Measurements from ENCODE around the gene UNC119B. TPM values are rescaled to one million over a fixed set of nuclear protein-coding genes. Genes with fewer than 3 reads are reported as not detected.
A peak's percentile ranks its signal among the peaks of the same experiment; 100 is the strongest.

The UNC119B gene
- total RNA-seq, 4 donors from 2014 or later: 4.7 to 8.7 (median 7.8) TPM

DNA sequence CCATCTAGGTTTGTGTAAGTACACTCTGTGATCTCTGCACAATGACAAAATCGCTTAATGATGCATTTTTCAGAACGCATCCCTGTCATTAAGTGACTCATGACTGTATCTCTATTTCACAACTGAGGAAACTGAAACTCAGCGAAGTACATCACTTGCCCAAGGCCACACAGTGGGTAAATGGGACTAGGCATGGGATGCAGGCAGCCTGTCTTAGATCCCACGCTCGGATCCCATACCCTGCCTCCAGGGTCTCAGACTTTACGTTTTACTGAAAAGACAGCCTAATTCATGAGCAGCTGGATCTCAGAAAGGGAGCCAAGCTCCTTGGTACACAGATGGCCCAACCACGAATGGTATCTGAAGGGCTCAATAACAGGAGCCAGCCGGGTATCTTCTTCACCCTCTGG is 25.7 kb upstream of the UNC119B start:
- in situ Hi-C loops (cut with MboI; ENCODE audit: low sequenced_read_pairs in 4 of 4): no loop called here

DNA sequence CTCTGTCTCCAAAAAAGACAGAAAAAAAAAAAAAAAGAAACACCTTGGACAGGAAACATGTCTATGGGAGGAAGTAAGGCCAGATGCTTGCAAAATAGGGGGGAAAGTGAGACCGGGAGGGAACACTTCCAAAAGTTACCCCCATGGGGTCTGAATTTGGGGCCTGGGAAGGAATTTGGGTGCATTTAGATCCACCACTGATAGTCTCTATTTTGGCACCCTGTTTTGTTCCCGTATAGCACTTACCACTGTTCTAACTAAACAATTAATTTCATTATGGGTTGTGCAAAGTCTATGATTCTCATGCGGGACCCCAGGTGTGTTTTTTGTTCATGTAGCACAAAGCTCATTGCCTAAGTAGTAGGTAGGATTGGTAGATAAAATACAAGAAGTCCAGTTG is 24.7 kb upstream of the UNC119B start:
- Histone ChIP-seq H3K27ac (peak overlapping the region in 2 of 4 donors; percentile 86 to 93), H3K36me3 (no peaks in the 10 kb centered on the region), H3K4me1 (peaks cover 22 to 34% of the 10 kb centered on the region in 2 donors), H3K4me3 (peak overlapping the region in 3 of 4 donors; percentile 61 to 77 (median 76)), H3K9me3 (no peaks in the 10 kb centered on the region), H3K27me3 (no peaks in the 10 kb centered on the region)
- ATAC-seq: no peak
- in situ Hi-C loops (cut with MboI; ENCODE audit: low sequenced_read_pairs in 4 of 4): no loop called here
- DNase-seq: no peak
- TF ChIP-seq POLR2A (IDR thresholded peaks at IDR 0.05): no peak
- TF ChIP-seq, protein P1, sequence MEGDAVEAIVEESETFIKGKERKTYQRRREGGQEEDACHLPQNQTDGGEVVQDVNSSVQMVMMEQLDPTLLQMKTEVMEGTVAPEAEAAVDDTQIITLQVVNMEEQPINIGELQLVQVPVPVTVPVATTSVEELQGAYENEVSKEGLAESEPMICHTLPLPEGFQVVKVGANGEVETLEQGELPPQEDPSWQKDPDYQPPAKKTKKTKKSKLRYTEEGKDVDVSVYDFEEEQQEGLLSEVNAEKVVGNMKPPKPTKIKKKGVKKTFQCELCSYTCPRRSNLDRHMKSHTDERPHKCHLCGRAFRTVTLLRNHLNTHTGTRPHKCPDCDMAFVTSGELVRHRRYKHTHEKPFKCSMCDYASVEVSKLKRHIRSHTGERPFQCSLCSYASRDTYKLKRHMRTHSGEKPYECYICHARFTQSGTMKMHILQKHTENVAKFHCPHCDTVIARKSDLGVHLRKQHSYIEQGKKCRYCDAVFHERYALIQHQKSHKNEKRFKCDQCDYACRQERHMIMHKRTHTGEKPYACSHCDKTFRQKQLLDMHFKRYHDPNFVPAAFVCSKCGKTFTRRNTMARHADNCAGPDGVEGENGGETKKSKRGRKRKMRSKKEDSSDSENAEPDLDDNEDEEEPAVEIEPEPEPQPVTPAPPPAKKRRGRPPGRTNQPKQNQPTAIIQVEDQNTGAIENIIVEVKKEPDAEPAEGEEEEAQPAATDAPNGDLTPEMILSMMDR (IDR thresholded peaks at IDR 0.05 in 4 of 5, conservative IDR thresholded peaks at IDR 0.05 in 1 of 5): no peak
- intact Hi-C loops (cut with DNase I; ENCODE audit: low total_unique reads): loop anchor here (5.0 kb wide), 1 partner anchor 77 kb away; no protein-coding TSS in a partner anchor

More for the DNA sequence above, 25.7 kb upstream of the UNC119B start:
- Histone ChIP-seq H3K4me3 (no peak overlapping the region), H3K27ac (no peak overlapping the region), H3K9me3 (no peaks in the 10 kb centered on the region), H3K27me3 (no peaks in the 10 kb centered on the region), H3K36me3 (no peaks in the 10 kb centered on the region), H3K4me1 (peaks cover 14 to 24% of the 10 kb centered on the region in 2 donors)
- no peak for TF ChIP-seq POLR2A (IDR thresholded peaks at IDR 0.05)
- intact Hi-C loops (cut with DNase I; ENCODE audit: low total_unique reads): loop anchor here (1.0 kb wide), 1 partner anchor 212 kb away; no protein-coding TSS in a partner anchor
- DNase-seq (no peak), ATAC-seq (no peak)

DNA sequence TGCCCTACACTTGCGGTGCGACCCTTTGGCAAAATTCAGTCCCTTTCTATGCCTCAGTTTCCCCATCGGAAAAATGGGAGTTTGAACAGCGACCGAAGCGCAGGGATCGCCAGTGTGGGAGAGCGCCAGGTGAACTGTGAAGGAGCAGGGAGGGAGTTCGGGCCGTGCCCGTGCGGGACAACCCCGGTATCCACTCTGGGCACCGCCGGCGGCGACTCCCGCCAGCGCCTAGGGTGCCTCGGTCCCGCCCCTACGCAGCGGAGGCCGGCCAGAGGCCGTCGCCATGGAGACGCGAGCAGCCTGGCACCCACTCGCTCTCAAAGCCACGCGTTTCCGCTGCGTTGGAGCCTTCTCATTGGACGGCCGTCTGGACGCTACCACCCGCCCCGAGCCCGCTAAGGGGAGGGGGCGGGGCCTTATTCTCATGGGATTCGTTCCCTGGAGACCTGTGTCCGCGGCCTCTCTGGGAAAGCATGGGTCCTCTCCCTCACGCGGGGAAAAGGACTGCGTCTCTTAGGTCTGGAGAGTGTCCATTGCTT is 24.0 kb upstream of the UNC119B start:
- in situ Hi-C loops (cut with MboI; ENCODE audit: low sequenced_read_pairs in 4 of 4): no loop called here
- DNase-seq: peak; percentile 97
- peaks cover 29 to 41% of the 10 kb centered on the region in 2 donors for H3K4me1 ChIP-seq
- H3K4me3 ChIP-seq: peak overlapping the region; percentile 61 to 90 (median 76)
- no peaks in the 10 kb centered on the region for H3K9me3 ChIP-seq
- peak overlapping the region; percentile 86 to 93 (median 90) for H3K27ac ChIP-seq
- intact Hi-C loops (cut with DNase I; ENCODE audit: low total_unique reads): loop anchor here (1.0 to 5.0 kb wide), 6 partner anchors 25 to 219 kb away; partner anchors contain the start of genes ACADS, POP5, SPPL3 and UNC119B
- ATAC-seq: peak; percentile 83 to 87
- H3K36me3 ChIP-seq: no peaks in the 10 kb centered on the region
- no peaks in the 10 kb centered on the region for H3K27me3 ChIP-seq
- no peak for TF ChIP-seq POLR2A (IDR thresholded peaks at IDR 0.05)
- TF ChIP-seq, protein P1 (IDR thresholded peaks at IDR 0.05 in 4 of 5, conservative IDR thresholded peaks at IDR 0.05 in 1 of 5): no peak

DNA sequence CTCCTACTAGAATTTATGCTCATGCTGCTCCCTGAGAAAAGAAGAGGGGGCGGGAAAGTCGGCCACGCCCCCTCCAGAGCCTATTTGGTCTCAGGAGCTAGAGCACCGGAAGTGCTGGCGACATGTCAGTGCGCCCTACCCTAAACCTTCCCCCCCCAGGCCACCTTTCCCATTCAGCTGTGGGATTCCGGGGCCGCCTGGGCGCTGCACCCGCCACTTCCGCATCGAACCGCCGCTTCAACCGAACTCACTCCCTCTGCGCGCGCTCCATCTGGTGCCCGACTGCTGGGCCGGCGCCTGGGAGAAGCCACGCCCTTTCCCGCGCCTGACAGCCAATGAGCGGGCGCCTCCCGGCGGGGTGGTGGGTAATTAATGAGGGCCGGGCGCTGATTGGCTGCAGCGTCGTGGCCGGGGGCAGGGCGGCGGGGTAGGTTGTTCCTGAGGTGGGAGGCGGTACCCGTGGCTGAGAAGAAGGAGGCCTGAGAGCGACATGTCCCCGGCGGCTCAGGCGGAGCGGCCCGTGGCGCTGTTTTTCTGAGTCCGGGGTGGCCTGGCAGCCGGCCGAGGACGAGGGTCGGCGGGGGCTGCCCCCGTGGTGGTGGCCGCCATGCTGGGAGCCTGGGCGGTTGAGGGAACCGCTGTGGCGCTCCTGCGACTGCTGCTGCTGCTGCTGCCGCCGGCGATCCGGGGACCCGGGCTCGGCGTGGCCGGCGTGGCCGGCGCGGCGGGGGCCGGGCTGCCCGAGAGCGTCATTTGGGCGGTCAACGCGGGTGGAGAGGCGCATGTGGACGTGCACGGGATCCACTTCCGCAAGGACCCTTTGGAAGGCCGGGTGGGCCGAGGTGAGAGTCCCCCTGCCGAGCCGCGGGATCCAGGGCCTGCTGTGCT is 23.3 kb upstream of the UNC119B start, which contains the start of gene MLEC:
Gene MLEC (plus strand): TSS at position 460 of the 888 bp plus-strand sequence. CDS start 148 bp downstream, at position 608.
- Histone ChIP-seq H3K9me3 (no peaks in the 10 kb centered on the region), H3K27me3 (no peaks in the 10 kb centered on the region), H3K36me3 (no peaks in the 10 kb centered on the region), H3K27ac (peak within 1 kb of the TSS; percentile 86 to 93 (median 90)), H3K4me3 (peak within 1 kb of the TSS; percentile 61 to 90 (median 76)), H3K4me1 (peaks cover 37 to 49% of the 10 kb centered on the region in 2 donors)
- peak; percentile 90 to 96 for TF ChIP-seq POLR2A (IDR thresholded peaks at IDR 0.05)
- TF ChIP-seq, protein P1 (IDR thresholded peaks at IDR 0.05 in 4 of 5, conservative IDR thresholded peaks at IDR 0.05 in 1 of 5): peak in 2 of 5 experiments; percentile 4 to 32
- intact Hi-C loops (cut with DNase I; ENCODE audit: low total_unique reads): loop anchor here (1.0 to 5.0 kb wide), 6 partner anchors 24 to 218 kb away; partner anchors contain the start of genes ACADS, POP5, SPPL3 and UNC119B
- DNase-seq (peak; percentile 97 to 98), ATAC-seq (peak; percentile 82 to 85)
- in situ Hi-C loops (cut with MboI; ENCODE audit: low sequenced_read_pairs in 4 of 4): no loop called here
